ENCODE results near the gene GLB1L3.

GLB1L3 gene

DNA sequence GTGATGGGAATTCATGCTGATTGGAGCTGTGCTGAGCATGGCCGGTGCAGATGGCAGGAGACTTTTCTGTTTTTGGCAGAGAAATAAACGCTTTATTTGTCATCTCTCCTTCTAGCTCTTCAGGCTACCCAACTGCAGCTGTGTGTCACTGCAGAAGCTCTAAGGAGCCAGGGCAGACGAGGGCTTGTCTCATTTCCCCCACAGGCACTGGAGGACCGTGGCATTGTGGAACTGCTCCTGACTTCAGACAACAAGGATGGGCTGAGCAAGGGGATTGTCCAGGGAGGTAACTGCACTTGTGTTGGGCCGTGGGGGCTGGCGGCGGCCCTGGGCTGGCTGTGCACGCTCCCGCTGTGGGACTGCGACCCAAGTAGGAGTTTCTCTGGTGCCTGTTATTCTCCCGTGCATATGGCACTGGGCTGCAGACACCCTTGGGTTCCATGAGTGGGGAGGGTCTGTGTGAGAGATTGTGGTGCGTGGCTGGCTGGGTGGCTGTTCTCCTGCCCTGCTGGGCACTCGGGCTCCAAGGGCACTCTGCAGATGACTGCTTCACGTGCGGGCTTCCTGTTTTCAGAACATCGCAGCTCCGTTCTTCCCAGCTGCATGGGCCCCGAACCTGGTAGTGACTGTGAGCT lies 82.8 kb downstream of the GLB1L3 start:
- Histone ChIP-seq H3K27me3 (ENCODE audit: control insufficient read depth in 1 of 2, insufficient read depth in 2 of 2, low read length in 2 of 2) (no peaks in the 10 kb centered on the region), H3K4me1 (ENCODE audit: control insufficient read depth in 1 of 2, insufficient read depth in 2 of 2, low read length in 2 of 2) (no peaks in the 10 kb centered on the region), H3K4me3 (ENCODE audit: low read depth in 1 of 2, low read length in 2 of 2) (no peak overlapping the region), H3K9me3 (ENCODE audit: control insufficient read depth in 1 of 2, low read length in 2 of 2) (no peaks in the 10 kb centered on the region), H3K36me3 (ENCODE audit: control insufficient read depth in 1 of 2, insufficient read depth in 2 of 2, low read length in 2 of 2) (peaks cover 0 to 4% of the 10 kb centered on the region in 2 donors), H3K27ac (ENCODE audit: low read depth, low read length) (no peak overlapping the region), H3K9ac (ENCODE audit: low read depth in 1 of 2, low read length in 2 of 2) (no peak overlapping the region)

- no peak overlapping the region for H3K27ac ChIP-seq (ENCODE audit: low read depth, low read length)
- no peak overlapping the region for H3K9ac ChIP-seq (ENCODE audit: low read depth in 1 of 2, low read length in 2 of 2)
- no peaks in the 10 kb centered on the region for H3K9me3 ChIP-seq (ENCODE audit: control insufficient read depth in 1 of 2, low read length in 2 of 2)
- H3K36me3 ChIP-seq (ENCODE audit: control insufficient read depth in 1 of 2, insufficient read depth in 2 of 2, low read length in 2 of 2): peaks cover 0 to 4% of the 10 kb centered on the region in 2 donors
- no peak overlapping the region for H3K4me3 ChIP-seq (ENCODE audit: low read depth in 1 of 2, low read length in 2 of 2)
- no peaks in the 10 kb centered on the region for H3K4me1 ChIP-seq (ENCODE audit: control insufficient read depth in 1 of 2, insufficient read depth in 2 of 2, low read length in 2 of 2)
- no peaks in the 10 kb centered on the region for H3K27me3 ChIP-seq (ENCODE audit: control insufficient read depth in 1 of 2, insufficient read depth in 2 of 2, low read length in 2 of 2)
These were observed 83.5 kb downstream of the GLB1L3 start for GRCh38 chr11:134359646-134360045.

GRCh38 chr11:134360050-134360835 lies 84.1 kb downstream of the GLB1L3 start:
- Histone ChIP-seq H3K9me3 (ENCODE audit: control insufficient read depth in 1 of 2, low read length in 2 of 2) (no peaks in the 10 kb centered on the region), H3K36me3 (ENCODE audit: control insufficient read depth in 1 of 2, insufficient read depth in 2 of 2, low read length in 2 of 2) (peaks cover 0 to 4% of the 10 kb centered on the region in 2 donors), H3K4me1 (ENCODE audit: control insufficient read depth in 1 of 2, insufficient read depth in 2 of 2, low read length in 2 of 2) (no peaks in the 10 kb centered on the region), H3K4me3 (ENCODE audit: low read depth in 1 of 2, low read length in 2 of 2) (no peak overlapping the region), H3K9ac (ENCODE audit: low read depth in 1 of 2, low read length in 2 of 2) (no peak overlapping the region), H3K27me3 (ENCODE audit: control insufficient read depth in 1 of 2, insufficient read depth in 2 of 2, low read length in 2 of 2) (no peaks in the 10 kb centered on the region), H3K27ac (ENCODE audit: low read depth, low read length) (no peak overlapping the region)

DNA sequence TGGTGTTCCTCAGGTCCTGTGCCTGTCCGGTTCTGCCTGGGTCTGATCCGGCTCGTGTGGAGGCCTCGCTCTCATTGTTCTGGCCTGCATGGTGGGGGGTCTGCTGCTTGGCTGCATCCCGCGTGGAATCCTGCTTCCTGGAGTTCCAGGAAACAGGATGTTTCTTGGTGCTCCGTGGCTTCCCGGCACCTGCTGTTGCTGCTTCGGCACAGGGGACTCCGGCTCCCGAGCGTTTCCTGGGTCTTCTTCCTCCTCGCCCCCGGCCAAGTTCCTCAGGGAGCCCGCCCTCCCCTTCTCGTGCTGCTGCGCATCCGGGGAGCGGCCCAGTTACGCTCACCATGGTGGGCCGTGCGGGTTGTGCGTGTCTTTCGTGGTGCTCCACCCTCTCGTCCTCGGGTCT lies 85.5 kb downstream of the GLB1L3 start:
- no peaks in the 10 kb centered on the region for H3K9me3 ChIP-seq (ENCODE audit: control insufficient read depth in 1 of 2, low read length in 2 of 2)
- H3K9ac ChIP-seq (ENCODE audit: low read depth in 1 of 2, low read length in 2 of 2): no peak overlapping the region
- H3K4me3 ChIP-seq (ENCODE audit: low read depth in 1 of 2, low read length in 2 of 2): no peak overlapping the region
- no peaks in the 10 kb centered on the region for H3K27me3 ChIP-seq (ENCODE audit: control insufficient read depth in 1 of 2, insufficient read depth in 2 of 2, low read length in 2 of 2)
- H3K27ac ChIP-seq (ENCODE audit: low read depth, low read length): no peak overlapping the region
- H3K4me1 ChIP-seq (ENCODE audit: control insufficient read depth in 1 of 2, insufficient read depth in 2 of 2, low read length in 2 of 2): no peaks in the 10 kb centered on the region
- peaks cover 0 to 4% of the 10 kb centered on the region in 2 donors for H3K36me3 ChIP-seq (ENCODE audit: control insufficient read depth in 1 of 2, insufficient read depth in 2 of 2, low read length in 2 of 2)

DNA sequence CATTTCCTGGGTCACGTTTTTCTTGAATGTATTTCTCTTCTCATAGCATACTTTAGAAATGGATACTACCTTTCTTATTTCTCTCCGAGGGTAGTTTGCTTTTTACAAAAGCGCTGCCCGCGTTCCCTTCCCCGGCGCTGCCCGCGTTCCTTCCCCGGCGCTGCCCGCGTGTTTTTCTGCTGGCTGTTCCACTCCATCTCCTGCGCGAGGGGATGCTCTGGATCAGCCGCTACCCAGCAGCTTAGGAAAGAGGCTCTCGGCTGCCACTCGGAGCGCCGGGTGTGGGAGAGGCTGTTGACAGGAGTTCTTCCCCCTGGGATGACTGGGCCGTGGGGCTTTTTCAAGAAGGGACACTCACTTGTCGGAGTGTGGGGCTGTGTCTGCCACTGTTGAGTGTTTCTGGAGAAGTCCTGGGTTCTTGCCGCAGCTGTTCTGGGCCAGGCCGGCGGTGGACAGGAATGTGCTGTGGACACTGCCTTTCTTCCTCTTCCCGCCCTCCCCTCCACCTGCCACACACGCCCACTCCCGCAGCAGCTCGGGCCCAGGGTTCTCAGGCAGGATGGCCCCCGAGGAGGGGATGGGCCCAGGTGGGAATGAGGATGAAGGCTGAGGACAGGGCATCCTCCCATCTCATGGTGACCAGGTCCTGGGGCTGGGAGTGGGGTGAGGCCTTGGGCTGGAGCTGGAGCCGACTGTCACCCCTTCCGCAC lies 86.2 kb downstream of the GLB1L3 start:
- Histone ChIP-seq H3K27ac (ENCODE audit: low read depth, low read length) (no peak overlapping the region), H3K27me3 (ENCODE audit: control insufficient read depth in 1 of 2, insufficient read depth in 2 of 2, low read length in 2 of 2) (no peaks in the 10 kb centered on the region), H3K4me1 (ENCODE audit: control insufficient read depth in 1 of 2, insufficient read depth in 2 of 2, low read length in 2 of 2) (no peaks in the 10 kb centered on the region)

DNA sequence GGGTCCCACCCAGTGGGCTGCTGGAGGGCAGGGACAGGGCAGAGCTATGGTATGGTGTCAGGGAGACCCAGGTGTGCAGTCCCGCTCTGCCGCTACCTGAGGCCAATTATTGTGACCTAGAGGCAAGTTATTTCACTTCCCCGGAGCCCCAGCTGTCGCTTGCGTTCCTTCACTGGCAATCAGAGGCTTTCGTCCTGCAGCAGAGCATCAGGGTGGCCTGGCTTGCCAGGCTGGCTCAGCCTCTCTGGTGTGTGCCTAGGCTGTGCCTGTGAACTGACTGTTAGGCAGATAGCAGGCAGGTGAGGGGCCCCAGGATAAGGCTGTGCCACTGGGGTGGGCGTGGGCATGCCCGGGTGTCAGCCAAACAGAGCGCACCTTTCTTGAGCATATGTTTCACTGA lies 87.0 kb downstream of the GLB1L3 start:
- no peaks in the 10 kb centered on the region for H3K9me3 ChIP-seq (ENCODE audit: control insufficient read depth in 1 of 2, low read length in 2 of 2)
- H3K27me3 ChIP-seq (ENCODE audit: control insufficient read depth in 1 of 2, insufficient read depth in 2 of 2, low read length in 2 of 2): no peaks in the 10 kb centered on the region
- no peak overlapping the region for H3K27ac ChIP-seq (ENCODE audit: low read depth, low read length)
- no peak overlapping the region for H3K4me3 ChIP-seq (ENCODE audit: low read depth in 1 of 2, low read length in 2 of 2)
- H3K4me1 ChIP-seq (ENCODE audit: control insufficient read depth in 1 of 2, insufficient read depth in 2 of 2, low read length in 2 of 2): no peaks in the 10 kb centered on the region
- no peak overlapping the region for H3K9ac ChIP-seq (ENCODE audit: low read depth in 1 of 2, low read length in 2 of 2)
- H3K36me3 ChIP-seq (ENCODE audit: control insufficient read depth in 1 of 2, insufficient read depth in 2 of 2, low read length in 2 of 2): peaks cover 0 to 3% of the 10 kb centered on the region in 2 donors

More for the DNA sequence above, 86.2 kb downstream of the GLB1L3 start:
- no peak overlapping the region for H3K9ac ChIP-seq (ENCODE audit: low read depth in 1 of 2, low read length in 2 of 2)
- H3K4me3 ChIP-seq (ENCODE audit: low read depth in 1 of 2, low read length in 2 of 2): no peak overlapping the region
- H3K36me3 ChIP-seq (ENCODE audit: control insufficient read depth in 1 of 2, insufficient read depth in 2 of 2, low read length in 2 of 2): peaks cover 0 to 4% of the 10 kb centered on the region in 2 donors
- H3K9me3 ChIP-seq (ENCODE audit: control insufficient read depth in 1 of 2, low read length in 2 of 2): no peaks in the 10 kb centered on the region

GRCh38 chr11:134363592-134363991 lies 87.4 kb downstream of the GLB1L3 start:
- Histone ChIP-seq H3K9me3 (ENCODE audit: control insufficient read depth in 1 of 2, low read length in 2 of 2) (no peaks in the 10 kb centered on the region), H3K4me3 (ENCODE audit: low read depth in 1 of 2, low read length in 2 of 2) (no peak overlapping the region), H3K27ac (ENCODE audit: low read depth, low read length) (no peak overlapping the region), H3K4me1 (ENCODE audit: control insufficient read depth in 1 of 2, insufficient read depth in 2 of 2, low read length in 2 of 2) (no peaks in the 10 kb centered on the region), H3K36me3 (ENCODE audit: control insufficient read depth in 1 of 2, insufficient read depth in 2 of 2, low read length in 2 of 2) (no peaks in the 10 kb centered on the region), H3K9ac (ENCODE audit: low read depth in 1 of 2, low read length in 2 of 2) (no peak overlapping the region), H3K27me3 (ENCODE audit: control insufficient read depth in 1 of 2, insufficient read depth in 2 of 2, low read length in 2 of 2) (no peaks in the 10 kb centered on the region)

DNA sequence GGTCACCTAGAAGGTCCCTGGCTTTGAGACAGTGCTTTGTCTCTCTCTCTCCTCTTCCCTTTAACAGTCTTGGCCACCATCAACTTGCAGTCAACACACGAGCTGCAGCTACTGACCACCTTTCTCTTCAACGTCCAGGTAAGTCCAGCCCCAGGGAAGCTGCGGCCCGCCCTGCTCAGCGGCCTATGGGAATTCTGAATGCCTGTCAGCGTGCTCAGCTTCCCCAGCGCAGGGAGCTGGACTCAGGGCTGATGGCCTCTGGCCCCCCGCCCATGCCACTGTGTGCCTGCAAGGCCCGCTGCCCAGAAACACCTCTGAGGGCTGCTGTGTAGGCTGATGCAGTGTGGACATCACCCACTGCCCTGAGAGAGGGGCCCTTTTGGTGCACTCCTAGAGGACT lies 88.1 kb downstream of the GLB1L3 start:
- H3K36me3 ChIP-seq (ENCODE audit: control insufficient read depth in 1 of 2, insufficient read depth in 2 of 2, low read length in 2 of 2): no peaks in the 10 kb centered on the region
- no peak overlapping the region for H3K9ac ChIP-seq (ENCODE audit: low read depth in 1 of 2, low read length in 2 of 2)
- H3K27me3 ChIP-seq (ENCODE audit: control insufficient read depth in 1 of 2, insufficient read depth in 2 of 2, low read length in 2 of 2): no peaks in the 10 kb centered on the region
- H3K27ac ChIP-seq (ENCODE audit: low read depth, low read length): no peak overlapping the region
- H3K9me3 ChIP-seq (ENCODE audit: control insufficient read depth in 1 of 2, low read length in 2 of 2): no peaks in the 10 kb centered on the region
- H3K4me3 ChIP-seq (ENCODE audit: low read depth in 1 of 2, low read length in 2 of 2): no peak overlapping the region
- no peaks in the 10 kb centered on the region for H3K4me1 ChIP-seq (ENCODE audit: control insufficient read depth in 1 of 2, insufficient read depth in 2 of 2, low read length in 2 of 2)

DNA sequence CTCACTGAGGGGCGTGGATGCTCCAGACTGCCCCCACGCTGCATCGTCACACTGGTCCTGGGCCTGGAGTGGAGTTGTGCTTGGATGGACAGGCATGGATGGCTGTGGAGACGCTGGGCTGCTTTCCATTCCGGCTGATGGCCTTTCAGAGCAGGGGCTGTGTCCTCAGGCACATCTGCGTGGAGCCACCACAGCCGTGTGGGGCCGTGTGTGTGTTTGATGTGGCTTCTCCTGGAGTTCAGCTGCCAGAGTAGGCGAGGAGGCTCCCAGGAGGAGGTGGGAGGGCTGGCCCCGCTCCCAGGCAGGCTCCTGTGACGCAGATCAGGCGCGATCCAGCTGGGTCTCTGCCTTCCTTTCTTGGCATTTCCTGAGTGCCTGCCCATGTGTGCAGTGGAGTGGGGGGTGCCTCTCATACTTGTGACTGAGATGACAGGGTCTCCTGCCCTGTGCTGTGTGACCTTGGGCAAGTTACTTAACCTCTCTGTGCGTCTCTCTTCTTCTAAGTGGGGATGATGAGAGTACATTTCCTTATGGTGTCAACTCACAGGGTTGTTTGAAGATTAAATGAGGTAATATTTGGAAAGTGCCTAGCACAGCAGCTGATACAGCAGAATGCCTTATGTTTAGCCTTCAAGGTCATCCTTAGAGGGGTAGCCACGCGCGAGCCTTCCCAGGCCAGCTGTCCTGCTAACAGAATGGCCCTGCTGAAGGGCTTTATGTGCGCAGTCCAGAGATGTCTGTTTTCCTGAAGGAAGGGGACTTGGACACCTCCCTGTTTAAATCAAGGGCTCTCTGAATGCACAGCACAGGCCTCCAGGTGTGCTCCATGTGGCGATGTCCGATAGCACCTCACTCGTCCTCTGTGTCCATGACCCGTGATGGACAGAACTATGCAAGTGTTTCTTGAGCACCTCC lies 89.1 kb downstream of the GLB1L3 start:
- no peak overlapping the region for H3K27ac ChIP-seq (ENCODE audit: low read depth, low read length)
- H3K27me3 ChIP-seq (ENCODE audit: control insufficient read depth in 1 of 2, insufficient read depth in 2 of 2, low read length in 2 of 2): no peaks in the 10 kb centered on the region
- H3K9ac ChIP-seq (ENCODE audit: low read depth in 1 of 2, low read length in 2 of 2): no peak overlapping the region
- H3K4me1 ChIP-seq (ENCODE audit: control insufficient read depth in 1 of 2, insufficient read depth in 2 of 2, low read length in 2 of 2): no peaks in the 10 kb centered on the region
- no peaks in the 10 kb centered on the region for H3K9me3 ChIP-seq (ENCODE audit: control insufficient read depth in 1 of 2, low read length in 2 of 2)
- no peaks in the 10 kb centered on the region for H3K36me3 ChIP-seq (ENCODE audit: control insufficient read depth in 1 of 2, insufficient read depth in 2 of 2, low read length in 2 of 2)
- no peak overlapping the region for H3K4me3 ChIP-seq (ENCODE audit: low read depth in 1 of 2, low read length in 2 of 2)

Data from duodenal mucosa (tissue), 2 donors.